COLO829 (cell line): Measurements from ENCODE around the gene NOP58.
"Not testable (repeated sequence)": the region's sequence is repeated elsewhere in the genome, so short reads cannot be mapped to it uniquely, and the experiment has no call there.

Experiments used
- DNase-seq: peaks from one replicate; pipeline ENCODE4 v3.0.0; 2012; ENCODE audit warnings: low spot score

NOP58 gene, protein sequence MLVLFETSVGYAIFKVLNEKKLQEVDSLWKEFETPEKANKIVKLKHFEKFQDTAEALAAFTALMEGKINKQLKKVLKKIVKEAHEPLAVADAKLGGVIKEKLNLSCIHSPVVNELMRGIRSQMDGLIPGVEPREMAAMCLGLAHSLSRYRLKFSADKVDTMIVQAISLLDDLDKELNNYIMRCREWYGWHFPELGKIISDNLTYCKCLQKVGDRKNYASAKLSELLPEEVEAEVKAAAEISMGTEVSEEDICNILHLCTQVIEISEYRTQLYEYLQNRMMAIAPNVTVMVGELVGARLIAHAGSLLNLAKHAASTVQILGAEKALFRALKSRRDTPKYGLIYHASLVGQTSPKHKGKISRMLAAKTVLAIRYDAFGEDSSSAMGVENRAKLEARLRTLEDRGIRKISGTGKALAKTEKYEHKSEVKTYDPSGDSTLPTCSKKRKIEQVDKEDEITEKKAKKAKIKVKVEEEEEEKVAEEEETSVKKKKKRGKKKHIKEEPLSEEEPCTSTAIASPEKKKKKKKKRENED

DNA sequence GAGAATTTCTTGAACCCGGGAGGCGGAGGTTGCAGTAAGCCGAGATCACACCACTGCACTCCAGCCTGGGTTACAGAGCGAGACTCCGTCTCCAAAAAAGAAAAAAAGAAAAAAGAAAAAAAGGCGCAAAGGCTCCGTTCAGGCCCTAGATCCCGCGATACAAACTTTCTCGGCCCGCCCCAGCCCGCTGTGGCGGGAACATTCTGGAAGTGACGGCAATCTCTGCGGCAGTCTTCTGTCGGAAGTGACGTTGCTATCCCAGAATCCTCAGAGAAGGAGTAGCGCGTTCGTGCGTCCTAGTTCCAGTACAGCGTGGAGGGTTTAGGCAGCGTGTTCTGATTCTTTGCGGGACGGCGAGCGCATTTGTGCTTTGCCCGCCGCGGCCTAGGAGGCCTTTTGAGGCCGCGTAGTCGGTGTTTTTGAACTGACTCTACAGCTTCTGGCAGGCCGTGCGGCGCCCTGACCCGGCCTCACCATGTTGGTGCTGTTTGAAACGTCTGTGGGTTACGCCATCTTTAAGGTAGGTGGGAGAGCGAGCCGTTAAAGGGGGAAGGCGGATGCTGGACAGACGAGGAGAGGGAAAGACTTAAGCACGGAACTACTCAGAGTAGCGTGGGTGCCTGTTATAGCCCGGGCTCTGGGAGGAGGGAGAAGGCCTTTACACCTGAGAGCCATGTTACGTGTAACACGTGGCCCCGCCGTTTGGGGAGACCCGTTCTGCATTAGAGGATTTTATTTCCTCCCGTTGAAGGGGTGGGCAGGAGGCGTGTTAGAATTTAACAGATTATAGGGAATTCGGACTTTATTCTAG lies at the start of gene NOP58:
TSS of gene NOP58 (plus strand) at position 297 of the 811 bp plus-strand sequence. CDS start at position 476, 179 bp downstream.
- peak; percentile 98 for DNase-seq

DNA sequence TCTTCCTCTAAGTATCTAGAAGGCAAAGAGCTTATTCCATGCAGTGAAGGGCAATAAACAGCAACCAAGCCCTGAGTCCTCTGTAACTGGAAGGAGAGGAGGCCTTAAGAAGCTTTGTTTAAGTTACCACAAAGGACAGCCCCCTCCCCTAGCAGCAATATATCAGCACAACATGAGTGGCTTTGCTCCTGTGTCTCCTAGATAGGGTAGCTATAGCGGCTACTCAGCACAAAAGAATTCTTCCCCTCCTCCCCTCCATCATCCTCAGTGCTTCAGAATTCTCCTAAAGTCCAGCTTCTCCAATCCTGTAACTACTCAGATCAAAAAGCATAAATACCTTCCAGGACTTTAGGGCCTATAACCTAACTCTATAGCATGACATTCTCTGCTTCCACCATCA lies 43.7 kb upstream of the NOP58 start:
- DNase-seq: no peak

DNA sequence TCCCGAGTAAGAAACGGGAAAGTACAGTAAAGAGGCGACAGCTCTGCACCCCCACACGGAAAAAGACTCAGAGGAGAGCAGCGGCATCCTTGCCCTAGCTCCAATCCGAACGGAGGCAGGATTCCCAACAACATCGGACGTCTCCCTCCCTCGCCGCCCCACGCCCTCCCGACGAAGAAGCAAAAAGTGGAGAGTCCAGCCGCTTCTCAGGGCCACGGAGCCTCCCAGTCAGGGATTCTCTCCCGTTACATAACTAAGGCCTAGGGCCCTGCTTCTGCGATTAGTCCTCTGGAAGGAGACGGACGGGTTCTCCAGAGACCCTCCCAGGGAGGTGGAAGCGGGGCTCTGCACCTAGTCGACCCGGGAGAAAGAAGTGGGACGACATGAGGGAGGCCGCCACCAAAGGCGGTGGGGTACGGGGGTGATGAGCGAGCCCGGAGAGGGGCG lies 27.8 kb upstream of the NOP58 start:
- peak; percentile 29 for DNase-seq

DNA sequence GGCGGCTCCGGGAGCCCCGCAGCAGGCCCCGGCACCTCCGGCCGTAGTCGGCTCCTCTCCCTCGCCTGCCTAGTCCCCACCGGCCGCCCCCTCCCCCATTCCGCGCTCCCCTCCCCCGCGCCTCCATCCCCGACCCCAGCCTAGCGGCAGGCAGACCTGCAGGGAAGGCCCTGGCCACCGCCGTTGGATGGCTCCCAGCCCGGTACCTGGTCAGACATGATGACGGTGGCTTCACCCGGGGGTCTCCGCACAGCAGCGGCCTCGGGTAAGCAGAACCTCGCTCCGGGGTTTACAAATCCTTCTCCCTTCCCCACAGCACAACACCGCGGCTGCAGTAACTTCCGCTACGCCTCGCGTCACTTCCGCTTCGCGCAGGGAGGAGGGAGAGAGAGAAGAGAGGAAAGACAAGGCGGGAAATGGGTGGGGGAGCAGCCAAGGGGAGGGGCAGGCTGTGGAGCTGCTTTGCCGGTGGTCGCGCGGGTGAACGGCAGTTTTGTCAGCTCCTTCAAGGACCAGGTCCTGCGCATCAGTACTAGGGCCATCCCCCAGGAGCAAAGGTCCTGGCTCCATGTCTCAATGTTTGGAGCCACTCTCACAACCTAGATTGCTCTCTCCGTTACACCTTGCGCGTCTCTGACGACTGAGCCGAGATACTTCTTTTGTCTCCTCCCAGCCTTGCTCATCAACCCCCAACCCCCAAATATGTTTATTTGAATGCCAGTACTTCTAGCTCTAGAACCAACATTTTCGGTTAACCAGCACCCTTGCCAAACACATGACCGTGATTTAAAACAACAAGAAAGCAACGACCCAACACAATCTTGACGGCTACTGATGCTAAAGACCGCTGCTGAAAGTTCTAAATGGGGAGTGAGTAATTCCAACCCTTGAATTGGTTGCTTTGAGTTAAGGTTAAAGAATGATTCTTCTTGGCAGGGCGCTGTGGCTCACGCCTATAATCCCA lies 27.0 kb upstream of the NOP58 start, which contains the start of gene SUMO1:
TSS of gene SUMO1 (minus strand) at position 364 of the 964 bp plus-strand sequence. CDS start at position 218, 146 bp downstream.
- DNase-seq: peak; percentile 90

DNA sequence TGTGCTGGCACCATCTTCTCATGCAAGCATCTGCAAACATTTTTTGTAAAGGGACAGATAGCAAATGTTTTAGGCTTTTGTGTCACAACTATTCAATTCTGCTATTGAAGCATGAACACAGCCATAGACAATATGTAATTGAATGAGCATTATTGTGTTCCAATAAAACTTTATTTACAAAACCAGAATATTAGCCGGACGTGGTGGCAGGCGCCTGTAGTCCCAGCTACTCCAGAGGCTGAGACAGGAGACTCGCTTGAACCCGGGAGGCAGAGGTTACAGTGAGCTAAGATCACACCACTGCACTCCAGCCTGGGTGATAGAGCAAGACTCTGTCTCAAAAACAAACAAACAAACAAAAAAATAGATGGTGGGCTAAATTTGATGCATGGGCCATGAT lies 17.9 kb upstream of the NOP58 start:
- not testable (repeated sequence) for DNase-seq

DNA sequence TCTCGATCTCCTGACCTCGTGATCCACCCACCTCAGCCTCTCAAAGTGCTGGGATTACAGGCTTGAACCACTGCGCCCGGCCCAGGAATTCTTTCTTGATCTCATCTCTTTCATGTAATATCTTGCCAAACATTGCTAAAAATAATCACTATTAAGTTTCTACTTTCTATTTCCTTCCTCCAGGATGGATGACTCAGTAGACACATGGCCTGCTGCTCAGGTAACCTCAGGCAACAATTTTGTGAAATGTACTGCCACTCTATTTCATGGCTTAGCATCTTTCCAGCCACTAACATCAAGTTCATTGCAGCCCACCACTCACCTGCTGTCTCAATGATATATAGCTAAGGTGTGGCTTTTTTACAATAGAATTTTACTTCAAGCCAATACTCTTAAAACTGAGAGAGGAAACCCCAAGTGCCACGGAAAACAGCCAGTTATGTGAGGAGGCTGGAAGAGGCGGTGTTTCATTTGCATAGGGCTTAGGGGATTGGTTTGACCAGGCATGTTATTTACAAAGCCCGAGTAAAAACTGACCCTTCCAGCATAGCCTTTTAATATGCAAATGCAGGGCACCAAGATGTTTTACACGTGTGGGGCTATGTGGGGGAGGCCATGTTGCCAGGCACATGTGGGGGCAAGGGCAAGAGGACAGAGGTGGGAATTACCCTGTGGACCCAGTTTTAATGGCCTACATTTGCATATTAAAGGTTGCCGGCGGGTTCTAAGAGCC lies 15.9 kb upstream of the NOP58 start:
- DNase-seq: peak; percentile 21

DNA sequence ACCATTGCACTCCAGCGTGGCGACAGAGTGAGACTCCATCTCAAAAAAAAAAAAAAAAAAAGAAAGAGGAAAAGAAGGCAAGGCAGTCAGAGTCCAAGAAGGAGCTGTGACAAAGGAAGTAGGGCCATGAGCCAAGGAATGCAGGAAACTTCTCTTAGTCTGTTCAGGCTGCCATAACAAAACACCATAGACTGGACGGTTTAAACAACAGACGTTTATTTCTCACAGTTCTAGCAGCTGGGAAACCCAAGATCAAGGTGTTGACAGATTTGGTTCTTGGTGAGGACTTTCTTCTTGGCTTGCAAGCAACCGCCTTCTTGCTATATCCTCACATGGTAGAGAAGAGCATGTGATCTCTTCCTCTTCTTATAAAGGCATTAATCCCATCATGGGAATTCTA lies 14.1 kb upstream of the NOP58 start:
- no peak for DNase-seq

DNA sequence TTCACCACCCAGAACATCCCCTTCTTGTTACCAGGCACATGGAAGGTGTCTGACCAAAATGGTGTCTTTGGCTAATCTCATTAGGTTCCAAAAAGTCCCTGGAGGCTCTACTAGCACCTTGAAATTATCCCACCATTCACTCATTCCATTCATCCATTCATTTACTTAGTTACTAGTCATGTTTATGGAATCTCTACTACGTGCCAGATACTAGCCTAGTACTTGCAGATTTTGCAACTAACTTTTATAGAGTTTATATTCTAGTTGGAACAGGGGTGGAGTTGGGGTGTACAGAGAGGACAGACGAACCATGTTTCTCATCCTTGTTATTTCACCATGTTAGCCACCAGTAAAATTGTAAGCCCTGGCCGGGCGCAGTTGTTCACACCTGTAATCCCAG lies 4.0 kb upstream of the NOP58 start:
- no peak for DNase-seq

DNA sequence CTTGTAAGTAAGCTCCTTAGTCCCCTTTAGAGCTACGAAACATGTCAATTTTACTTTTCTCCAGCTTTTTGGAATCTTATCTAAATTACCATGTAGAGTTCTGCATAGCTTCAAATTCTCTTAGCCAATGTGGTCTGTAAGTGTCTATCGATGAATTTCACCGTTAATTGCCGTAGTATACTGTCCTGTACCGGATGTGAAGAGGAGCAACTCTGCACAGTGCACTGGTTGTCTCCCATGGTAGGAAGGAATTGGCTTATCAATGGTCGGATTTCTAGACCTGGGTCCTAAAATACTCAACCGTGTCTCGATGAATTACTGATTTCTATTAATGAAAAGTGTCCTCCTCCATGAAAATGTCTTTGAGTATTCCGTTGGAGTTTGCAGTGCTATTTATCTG lies 1.9 kb downstream of the NOP58 start:
- DNase-seq: no peak

DNA sequence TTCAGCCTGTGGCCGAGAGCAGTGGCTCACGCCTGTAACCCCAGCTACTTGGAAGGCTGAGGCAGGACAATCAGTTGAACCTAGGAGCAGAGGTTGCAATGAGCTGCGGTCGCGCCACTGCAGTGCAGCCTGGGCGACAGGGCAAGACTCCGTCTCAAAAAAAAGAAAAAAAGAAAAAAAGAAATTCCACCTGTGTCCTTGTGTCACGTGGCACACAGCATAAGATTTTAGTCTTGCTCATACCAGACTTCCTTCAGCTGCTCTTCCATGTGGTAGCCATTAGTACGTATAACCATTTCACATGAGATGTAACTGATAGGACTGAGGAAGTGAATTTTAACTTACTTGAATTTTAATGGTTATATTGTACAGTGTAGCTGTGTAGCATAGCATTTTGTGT lies 4.0 kb downstream of the NOP58 start:
- no peak for DNase-seq

DNA sequence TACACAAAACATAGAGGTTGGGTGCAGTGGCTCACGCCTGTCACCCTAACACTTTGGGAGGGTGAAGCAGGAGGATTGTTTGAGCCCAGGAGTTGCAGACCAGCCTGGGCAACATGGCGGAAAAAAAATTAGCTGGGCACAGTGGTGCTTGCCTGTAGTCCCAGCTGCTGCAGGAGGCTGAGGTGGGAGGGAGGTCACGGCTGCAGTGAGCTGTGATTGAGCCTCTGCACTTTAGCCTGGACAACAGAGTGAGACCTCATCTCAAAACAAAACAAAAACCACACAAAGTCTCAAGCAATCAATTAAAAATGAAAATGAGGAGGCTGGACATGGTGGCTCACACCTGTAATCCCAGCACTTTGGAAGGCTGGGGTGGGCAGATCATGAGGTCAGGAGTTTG lies 4.9 kb downstream of the NOP58 start:
- no peak for DNase-seq

DNA sequence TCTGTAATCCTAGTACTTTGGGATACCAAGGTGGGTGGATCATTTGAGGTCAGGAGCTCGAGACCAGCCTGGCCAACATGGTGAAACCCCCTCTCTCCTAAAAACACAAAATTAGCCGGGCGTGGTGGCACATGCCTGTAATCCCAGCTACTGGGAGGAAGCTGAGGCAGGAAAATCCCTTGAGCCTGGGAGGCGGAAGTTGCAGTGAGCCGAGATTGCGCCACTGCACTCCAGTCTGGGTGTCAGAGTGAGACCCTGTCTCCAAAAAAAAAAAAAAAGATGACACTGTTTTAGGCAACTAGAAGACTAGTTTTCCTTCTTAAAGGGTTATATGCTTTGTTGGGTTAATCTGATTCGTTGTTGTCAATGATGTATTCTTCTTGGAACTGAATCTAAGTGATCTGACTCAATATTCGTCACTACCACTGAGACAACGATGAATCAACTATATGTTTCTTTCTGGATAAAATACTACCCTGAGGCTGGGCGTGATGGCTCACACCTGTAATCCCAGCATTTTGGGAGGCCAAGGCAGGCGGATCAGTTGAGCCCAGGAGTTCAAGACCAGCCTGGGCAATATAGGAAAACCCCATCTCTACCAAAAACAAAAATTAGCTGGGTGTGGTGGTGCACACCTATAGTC lies 10.6 kb downstream of the NOP58 start:
- DNase-seq: not testable (repeated sequence)

DNA sequence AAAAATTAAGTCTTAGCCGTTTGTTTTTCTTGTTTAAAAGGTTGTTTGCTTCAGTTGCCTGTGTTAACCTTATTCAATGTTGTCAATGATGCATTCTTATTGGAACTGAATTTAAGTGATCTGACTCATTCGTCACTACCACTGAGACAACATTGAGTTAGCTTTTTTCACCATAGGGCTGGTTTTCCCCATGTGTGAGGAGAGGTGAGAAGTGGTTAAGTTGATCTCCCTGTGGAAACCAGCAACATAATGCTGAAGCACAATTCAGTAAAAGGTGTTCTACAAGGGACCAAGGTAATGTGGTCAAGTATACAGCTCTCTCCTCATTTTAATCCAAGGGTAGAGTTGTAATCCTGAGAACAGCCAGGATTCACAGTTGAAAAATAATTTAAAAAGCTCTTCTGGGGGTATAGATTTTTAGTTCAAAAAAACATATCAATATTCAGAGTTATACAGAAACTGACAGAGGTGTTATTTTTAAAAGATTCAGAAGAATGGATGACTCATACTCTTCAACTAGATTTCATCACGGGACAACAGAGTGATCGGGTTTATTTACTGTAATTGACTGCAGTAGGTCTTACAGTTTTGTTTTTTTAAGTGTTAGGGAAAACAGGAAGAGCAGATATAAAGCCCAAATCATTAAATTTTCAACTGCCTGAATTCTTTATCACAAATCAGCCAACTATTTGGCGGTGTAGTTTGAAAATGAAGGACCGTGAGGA lies 12.6 kb downstream of the NOP58 start:
- peak; percentile 42 for DNase-seq

DNA sequence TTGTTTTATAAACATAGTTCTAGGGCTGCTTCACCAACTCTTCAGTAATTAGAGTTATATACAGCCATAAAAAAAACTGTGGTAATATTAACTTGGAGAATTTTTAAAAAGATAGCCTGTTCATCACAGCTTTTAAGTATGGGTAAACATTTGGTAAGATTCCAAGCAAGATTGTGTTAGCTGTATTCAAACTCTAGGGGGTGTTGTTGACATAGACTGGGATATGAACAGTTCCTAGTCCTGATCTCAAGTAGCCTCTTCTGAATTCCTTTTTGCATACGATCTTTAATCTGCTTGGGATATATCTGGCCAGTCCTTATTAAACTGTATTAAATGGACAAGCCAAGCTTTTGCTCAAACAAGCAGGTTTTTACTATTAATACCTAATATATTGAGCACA lies 13.4 kb downstream of the NOP58 start:
- DNase-seq: peak; percentile 56

DNA sequence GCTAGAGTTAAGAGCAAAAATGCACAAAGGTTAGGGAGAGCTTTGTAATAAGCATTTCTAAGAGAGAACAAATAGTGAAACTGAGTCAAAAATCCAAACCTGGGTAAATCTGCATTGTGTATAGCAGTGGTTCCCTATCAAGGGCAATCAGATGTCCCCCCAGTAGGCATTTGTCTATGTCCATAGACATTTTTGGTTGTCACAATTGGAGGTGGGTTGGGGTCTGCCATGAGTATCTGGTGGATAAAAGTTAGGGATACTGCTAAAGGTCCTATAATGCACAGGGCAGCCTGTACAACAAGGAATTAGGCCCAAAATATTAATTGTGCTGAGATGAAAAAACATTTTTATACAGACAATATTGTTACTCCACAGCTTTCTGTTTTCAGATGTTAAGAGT lies 21.0 kb downstream of the NOP58 start:
- no peak for DNase-seq

DNA sequence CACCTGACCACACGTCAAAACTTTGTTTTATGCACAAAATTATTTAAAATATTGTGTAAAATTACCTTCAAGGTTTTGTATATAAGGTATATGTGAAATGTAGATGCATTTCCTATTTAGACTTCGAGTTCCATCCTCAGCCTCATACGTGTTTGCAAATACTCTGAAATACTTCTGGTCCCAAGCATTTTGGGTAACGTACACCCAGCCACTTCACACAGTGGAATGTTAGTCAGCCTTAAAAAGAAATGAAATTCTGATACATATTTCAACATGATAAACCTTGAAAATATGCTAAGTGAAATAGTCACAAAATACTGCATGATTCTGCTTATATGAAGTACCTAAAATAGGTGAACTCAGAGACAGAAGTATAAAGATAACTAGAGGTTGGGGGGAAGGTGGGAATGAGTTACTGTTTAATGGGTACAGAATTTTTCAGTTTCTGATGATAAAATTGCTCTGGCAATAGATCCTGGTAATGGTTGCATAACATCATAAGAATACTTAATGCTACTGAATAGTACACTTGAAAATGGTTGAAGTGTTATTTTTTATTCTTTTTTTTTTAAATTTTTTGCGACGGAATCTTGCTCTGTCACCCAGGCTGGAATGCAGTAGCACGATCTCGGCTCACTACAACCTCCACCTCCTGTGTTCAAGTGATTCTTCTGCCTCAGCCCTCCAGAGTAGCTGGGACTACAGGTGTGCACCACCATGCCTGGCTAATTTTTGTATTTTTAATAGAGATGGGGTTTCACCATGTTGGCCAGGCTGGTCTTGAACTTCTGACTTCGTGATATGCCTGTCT lies 24.0 kb downstream of the NOP58 start:
- DNase-seq: no peak

DNA sequence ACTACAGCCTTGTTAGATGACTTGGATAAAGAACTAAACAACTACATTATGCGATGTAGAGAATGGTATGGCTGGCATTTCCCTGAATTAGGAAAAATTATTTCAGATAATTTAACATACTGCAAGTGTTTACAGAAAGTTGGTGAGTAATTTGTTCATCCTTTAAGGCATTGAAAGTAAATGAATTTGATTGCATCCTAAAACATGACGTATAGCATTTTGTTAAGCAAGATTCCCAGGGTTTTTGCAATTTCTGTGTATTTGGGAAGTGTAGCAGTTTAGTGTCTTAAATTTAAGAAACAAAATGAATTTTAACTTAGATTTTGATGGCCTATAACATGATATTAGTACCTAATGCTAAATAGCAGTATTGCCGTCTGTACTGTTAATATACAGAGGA lies 24.8 kb downstream of the NOP58 start:
- no peak for DNase-seq

DNA sequence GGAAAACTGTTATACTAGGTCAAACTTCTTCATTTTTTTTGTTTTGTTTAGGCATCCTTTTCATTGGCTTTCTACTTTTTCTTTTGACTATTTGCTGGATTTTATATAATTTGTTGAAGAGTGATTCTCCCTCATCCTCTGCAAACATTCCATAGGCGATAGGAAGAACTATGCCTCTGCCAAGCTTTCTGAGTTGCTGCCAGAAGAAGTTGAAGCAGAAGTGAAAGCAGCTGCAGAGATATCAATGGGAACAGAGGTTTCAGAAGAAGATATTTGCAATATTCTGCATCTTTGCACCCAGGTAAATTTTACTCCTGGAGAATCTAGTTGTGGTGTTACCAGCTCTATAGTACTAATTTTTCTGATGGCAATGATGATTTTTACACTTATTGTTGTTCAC lies 25.4 kb downstream of the NOP58 start:
- DNase-seq: no peak

DNA sequence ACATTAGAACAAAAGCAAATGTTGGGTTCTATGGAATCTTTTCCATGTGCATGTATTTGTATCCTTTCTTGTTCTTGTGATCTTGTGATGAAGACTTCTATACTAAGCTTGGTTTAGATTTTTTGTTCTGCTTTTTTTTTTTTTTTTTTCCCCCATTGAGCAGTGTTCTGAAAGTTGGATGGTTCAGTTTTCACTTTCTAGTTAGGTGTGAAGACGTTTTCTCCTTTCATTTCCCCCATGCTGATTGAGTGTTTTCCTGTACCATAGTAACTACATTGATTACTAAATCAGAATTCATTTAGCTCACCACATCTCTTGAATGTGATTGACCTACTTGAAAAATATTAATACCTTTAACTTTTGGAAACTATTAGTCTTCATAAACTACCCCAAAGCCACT lies 34.1 kb downstream of the NOP58 start:
- no peak for DNase-seq
